Prostate gland (tissue), 2 donors: ENCODE data around the gene C10orf67. TPM values are rescaled to one million over a fixed set of nuclear protein-coding genes. Genes with fewer than 3 reads are reported as not detected.

Source experiments
- DNase-seq: peaks from one replicate; pipeline ENCODE4 v3.0.0-alpha.2; 2019; ENCODE audit warnings: low spot score
- H3K27ac ChIP-seq, 2 donors: fragments of 200-600 bp; sonication (generic); 2 replicates each; pipeline ENCODE4 v1.5.1; 2017 to 2019
- H3K27me3 ChIP-seq: fragments of 200-600 bp; sonication (generic); replicated peaks from 2 replicates; pipeline ENCODE4 v1.5.1; 2019; ENCODE audit not compliant: insufficient read depth
- H3K36me3 ChIP-seq, 2 donors: fragments of 200-600 bp; sonication (generic); 1 replicate in 1 of 2; 2 replicates in 1 of 2; pipeline versions ENCODE4 v1.5.1 to v1.8.1; 2017 to 2019
- H3K4me1 ChIP-seq: fragments of 200-600 bp; sonication (generic); replicated peaks from 2 replicates; pipeline ENCODE4 v1.5.1; 2019
- H3K4me3 ChIP-seq, 2 donors: fragments of 200-600 bp; sonication (generic); 2 replicates each; pipeline ENCODE4 v1.5.1; 2017 to 2019
- H3K9me3 ChIP-seq: fragments of 200-600 bp; sonication (generic); 2 replicates; pipeline ENCODE4 v1.5.1; 2017
- CTCF ChIP-seq, 4 experiments: fragments of 200-600 bp in 2 of 4; fragments of 450-650 bp in 2 of 4; sonication (generic) in 2 of 4; IDR thresholded peaks; 1 replicate in 3 of 4; 2 replicates in 1 of 4; pipeline ENCODE4 v1.5.1; 2016 to 2019; ENCODE audit warnings: antibody characterized with exemption in 4 of 4, mild to moderate bottlenecking in 2 of 4, moderate library complexity in 2 of 4
- POLR2A ChIP-seq: fragments of 450-650 bp; IDR thresholded peaks from one replicate; pipeline ENCODE4 v1.6.1; 2016; ENCODE audit warnings: antibody characterized with exemption, mild to moderate bottlenecking
- POLR2AphosphoS5 ChIP-seq: sonication (generic); formaldehyde crosslinking; IDR thresholded peaks from one replicate; pipeline ENCODE4 v1.6.1; 2017; ENCODE audit warnings: antibody characterized with exemption
- WGBS: methylation state at CpG from one replicate; pipeline ENCODE4 v1.1.5; 2018; 5-methylcytosine and 5-hydroxymethylcytosine counted together
- intact Hi-C: fragments of 100-400 bp; cut with DNase I; formaldehyde crosslinking; loops from one replicate; pipeline ENCODE4 v1.14.2; 2022
- total RNA-seq, 2 donors: library from RNA; depleted of rRNA; stranded (reverse); fragments of >200 nt; gene quantifications; one replicate each; pipeline ENCODE4 v1.1.0, GENCODE V29; 2016

Gene C10orf67
- total RNA-seq, 2 donors from 2014 or later = 1.0 TPM; not detected in 1

GRCh38 chr10:23375366-23375765 is 30.8 kb upstream of the C10orf67 start:
- TF ChIP-seq POLR2AphosphoS5 (no peak), CTCF (IDR thresholded peaks at IDR 0.05) (no peak), POLR2A (no peak)
- no peak overlapping the region for H3K4me3 ChIP-seq
- DNase-seq = no peak
- no peaks in the 10 kb centered on the region for H3K4me1 ChIP-seq
- no peak overlapping the region for H3K27ac ChIP-seq
- intact Hi-C loops = no loop called here
- no peaks in the 10 kb centered on the region for H3K27me3 ChIP-seq
- H3K9me3 ChIP-seq = no peaks in the 10 kb centered on the region
- 93% methylated on average over 4 of the region's 4 CpGs for WGBS
- H3K36me3 ChIP-seq = no peaks in the 10 kb centered on the region

- DNase-seq = no peak
- intact Hi-C loops = no loop called here
- H3K4me1 ChIP-seq = no peaks in the 10 kb centered on the region
- no peaks in the 10 kb centered on the region for H3K36me3 ChIP-seq
- no peaks in the 10 kb centered on the region for H3K9me3 ChIP-seq
- no peak overlapping the region for H3K4me3 ChIP-seq
- TF ChIP-seq CTCF (IDR thresholded peaks at IDR 0.05) = no peak
- no peak for TF ChIP-seq POLR2AphosphoS5
- no peak for TF ChIP-seq POLR2A
- 92% methylated on average over 1 of the region's 1 CpG for WGBS
- no peak overlapping the region for H3K27ac ChIP-seq
- H3K27me3 ChIP-seq = no peaks in the 10 kb centered on the region
These were observed 28.6 kb upstream of the C10orf67 start for GRCh38 chr10:23373156-23373555.

- no peak for TF ChIP-seq CTCF (IDR thresholded peaks at IDR 0.05)
- no peak for TF ChIP-seq POLR2A
- no peak for TF ChIP-seq POLR2AphosphoS5
- 89% methylated on average over 1 of the region's 1 CpG for WGBS
- no peaks in the 10 kb centered on the region for H3K4me1 ChIP-seq
- H3K36me3 ChIP-seq = no peaks in the 10 kb centered on the region
- H3K9me3 ChIP-seq = no peaks in the 10 kb centered on the region
- DNase-seq = no peak
- H3K27me3 ChIP-seq = no peaks in the 10 kb centered on the region
- intact Hi-C loops = no loop called here
- no peak overlapping the region for H3K27ac ChIP-seq
- no peak overlapping the region for H3K4me3 ChIP-seq
These were observed 26.5 kb upstream of the C10orf67 start for GRCh38 chr10:23371073-23371472.

- no peak for TF ChIP-seq POLR2AphosphoS5
- TF ChIP-seq POLR2A = no peak
- no peak for TF ChIP-seq CTCF (IDR thresholded peaks at IDR 0.05)
These were observed 25.5 kb upstream of the C10orf67 start for GRCh38 chr10:23370106-23370505.

GRCh38 chr10:23368816-23369640 is 24.4 kb upstream of the C10orf67 start:
- no peaks in the 10 kb centered on the region for H3K9me3 ChIP-seq
- no peaks in the 10 kb centered on the region for H3K4me1 ChIP-seq
- intact Hi-C loops = no loop called here
- no peaks in the 10 kb centered on the region for H3K27me3 ChIP-seq
- WGBS = 40% methylated on average over 7 of the region's 7 CpGs
- DNase-seq = no peak
- H3K4me3 ChIP-seq = no peak overlapping the region
- H3K27ac ChIP-seq = no peak overlapping the region
- no peaks in the 10 kb centered on the region for H3K36me3 ChIP-seq
- TF ChIP-seq POLR2AphosphoS5 (no peak), POLR2A (no peak), CTCF (IDR thresholded peaks at IDR 0.05) (no peak)

More at GRCh38 chr10:23370106-23370505, 25.5 kb upstream of the C10orf67 start:
- Histone ChIP-seq H3K27ac (no peak overlapping the region), H3K9me3 (no peaks in the 10 kb centered on the region), H3K4me1 (no peaks in the 10 kb centered on the region), H3K27me3 (no peaks in the 10 kb centered on the region), H3K36me3 (no peaks in the 10 kb centered on the region), H3K4me3 (no peak overlapping the region)
- no peak for DNase-seq
- 42% methylated on average over 3 of the region's 3 CpGs for WGBS
- intact Hi-C loops = no loop called here
